GM18517 (cell line): ENCODE measurements around the gene SFMBT2.

Experiments used
- ATAC-seq: cut with Tn5 transposase; IDR thresholded peaks from one replicate; pipeline ENCODE4 v1.9.1; 2021; ENCODE audit warnings: mild to moderate bottlenecking, moderate library complexity; ENCODE audit not compliant: unreplicated experiment

Gene SFMBT2

GRCh38 chr10:7275761-7276440 lies 134.9 kb downstream of the SFMBT2 start:
- ATAC-seq = no peak

GRCh38 chr10:7274293-7274692 lies 136.5 kb downstream of the SFMBT2 start:
- ATAC-seq = no peak

DNA sequence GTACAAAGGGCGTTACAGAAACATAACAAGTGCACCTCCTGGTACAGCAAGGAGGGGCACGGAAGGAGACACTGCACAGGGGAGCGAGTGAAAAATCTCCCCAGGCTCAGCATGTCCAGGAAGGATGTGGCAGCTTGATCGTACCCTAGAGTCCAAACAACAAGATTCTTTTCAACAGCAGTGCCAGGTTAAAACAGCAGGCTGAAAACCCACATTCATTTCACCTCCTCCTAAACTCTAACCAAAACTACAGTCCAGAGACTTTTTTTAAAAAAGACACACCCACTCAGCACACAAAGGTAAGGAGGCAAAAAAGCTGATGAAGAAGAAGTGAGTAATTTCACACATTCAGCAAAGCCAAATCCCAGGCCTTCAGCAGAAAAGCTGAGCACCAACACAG lies 138.8 kb downstream of the SFMBT2 start:
- no peak for ATAC-seq

DNA sequence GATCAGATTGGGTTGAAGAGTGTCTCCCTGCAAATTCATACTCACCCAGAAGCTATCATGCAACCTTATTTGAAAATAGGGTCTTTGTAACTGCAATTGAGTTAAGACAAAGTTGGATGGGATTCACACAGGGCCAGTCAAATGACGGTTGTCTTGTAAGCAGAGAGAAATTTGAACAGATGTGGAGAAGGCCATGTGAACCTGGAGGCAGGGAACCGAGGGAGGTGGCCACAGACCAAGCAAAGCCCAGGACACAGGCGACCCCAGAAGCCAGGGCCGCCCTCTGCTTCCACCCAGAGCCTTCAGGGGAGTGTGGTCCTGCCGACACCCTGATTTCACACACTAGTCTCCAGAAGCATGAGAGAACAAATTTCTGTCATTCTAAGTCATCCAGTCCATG lies 140.8 kb downstream of the SFMBT2 start:
- ATAC-seq = no peak

DNA sequence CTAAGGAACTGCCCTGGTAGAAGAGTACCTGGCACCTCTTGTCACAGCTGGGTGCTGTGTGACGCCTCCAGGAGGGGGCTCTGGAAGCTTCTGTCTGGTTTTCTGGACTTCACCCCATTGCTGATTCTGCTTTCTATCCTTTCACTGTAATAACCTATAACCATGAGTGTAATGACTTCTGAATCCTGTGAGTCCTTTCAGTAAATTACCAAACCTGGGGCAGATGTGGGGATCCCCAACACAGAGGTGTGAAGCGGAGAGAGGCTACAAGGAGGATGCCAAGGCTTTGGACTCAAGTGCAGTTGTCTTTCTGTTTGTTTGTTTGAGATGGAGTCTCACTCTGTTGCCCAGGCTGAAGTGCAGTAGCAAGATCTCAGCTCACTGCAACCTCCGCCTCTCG lies 143.7 kb downstream of the SFMBT2 start:
- no peak for ATAC-seq

GRCh38 chr10:7265396-7266123 lies 145.3 kb downstream of the SFMBT2 start:
- ATAC-seq = no peak

DNA sequence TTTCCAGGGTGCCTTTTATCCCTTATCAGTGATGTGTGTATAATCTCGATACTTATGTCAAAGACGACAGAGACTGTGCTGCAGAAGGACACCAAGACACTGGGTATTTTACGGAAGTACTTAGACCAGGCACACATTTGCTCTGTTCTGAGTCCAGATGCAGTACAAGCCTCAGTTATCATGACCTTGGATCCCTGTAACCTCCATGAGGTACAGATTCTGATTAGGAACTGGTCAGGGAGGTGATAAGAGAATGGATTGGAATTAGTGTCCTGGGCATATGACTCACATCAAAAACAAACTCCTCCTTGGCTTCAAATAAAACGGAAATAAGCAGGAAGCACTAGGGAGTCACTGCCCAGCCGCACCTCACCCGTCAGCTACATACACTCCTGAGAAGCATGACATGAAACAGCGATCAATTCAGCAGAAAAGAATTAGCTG lies 146.5 kb downstream of the SFMBT2 start:
- no peak for ATAC-seq

- ATAC-seq = no peak
Measured at GRCh38 chr10:7263616-7264015, 147.2 kb downstream of the SFMBT2 start.

- no peak for ATAC-seq
Measured at GRCh38 chr10:7261351-7261750, 149.5 kb downstream of the SFMBT2 start.

DNA sequence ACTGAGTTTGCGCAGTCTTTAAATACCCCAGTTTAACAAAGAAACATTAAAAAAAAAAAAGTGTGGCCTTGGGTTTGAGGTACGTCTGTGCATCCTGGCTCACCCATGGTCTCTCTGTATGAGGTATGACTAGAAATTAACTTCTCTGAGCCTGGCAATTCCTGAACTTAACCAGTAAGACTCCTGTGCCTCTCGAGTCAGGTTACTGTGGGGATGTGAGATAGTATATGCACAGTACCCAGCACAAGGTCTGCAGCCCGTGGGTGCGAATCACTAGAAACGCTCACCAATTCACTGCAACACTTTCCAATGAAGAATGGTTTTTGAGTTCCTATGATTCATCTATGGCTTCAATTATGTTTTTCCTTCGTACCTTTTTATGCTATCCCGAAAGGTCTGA lies 149.9 kb downstream of the SFMBT2 start:
- no peak for ATAC-seq

GRCh38 chr10:7260412-7260900 lies 150.4 kb downstream of the SFMBT2 start:
- peak; percentile 84 for ATAC-seq

DNA sequence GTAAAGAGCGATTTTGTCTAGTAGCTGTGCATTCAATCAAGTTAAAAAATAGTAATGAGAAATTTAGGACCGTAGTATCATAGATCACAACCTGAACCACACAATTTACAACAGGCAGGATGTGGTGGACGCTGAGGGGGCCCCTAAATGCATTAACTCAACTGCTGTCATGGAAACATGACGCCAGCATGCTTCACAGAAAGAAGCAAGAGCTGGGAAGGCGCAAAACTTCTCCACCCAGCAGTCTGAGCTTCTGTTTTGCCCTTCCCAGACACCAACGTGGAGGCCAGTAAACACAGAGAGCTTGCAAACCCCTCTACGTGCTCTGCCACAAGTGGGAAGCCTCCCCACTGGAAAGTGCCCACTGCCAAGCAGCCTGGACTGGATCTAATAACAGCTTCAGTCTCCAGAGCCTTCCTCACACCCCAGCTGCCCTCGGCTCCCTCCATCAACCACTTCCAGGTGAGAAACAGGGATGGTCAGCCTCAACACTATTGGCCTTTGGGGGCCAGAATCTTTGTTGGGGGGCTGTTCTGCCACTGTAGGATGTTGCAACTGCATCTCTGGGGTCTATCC lies 151.8 kb downstream of the SFMBT2 start:
- ATAC-seq = no peak

- ATAC-seq = no peak
Measured at GRCh38 chr10:7255517-7255916, 155.3 kb downstream of the SFMBT2 start.

DNA sequence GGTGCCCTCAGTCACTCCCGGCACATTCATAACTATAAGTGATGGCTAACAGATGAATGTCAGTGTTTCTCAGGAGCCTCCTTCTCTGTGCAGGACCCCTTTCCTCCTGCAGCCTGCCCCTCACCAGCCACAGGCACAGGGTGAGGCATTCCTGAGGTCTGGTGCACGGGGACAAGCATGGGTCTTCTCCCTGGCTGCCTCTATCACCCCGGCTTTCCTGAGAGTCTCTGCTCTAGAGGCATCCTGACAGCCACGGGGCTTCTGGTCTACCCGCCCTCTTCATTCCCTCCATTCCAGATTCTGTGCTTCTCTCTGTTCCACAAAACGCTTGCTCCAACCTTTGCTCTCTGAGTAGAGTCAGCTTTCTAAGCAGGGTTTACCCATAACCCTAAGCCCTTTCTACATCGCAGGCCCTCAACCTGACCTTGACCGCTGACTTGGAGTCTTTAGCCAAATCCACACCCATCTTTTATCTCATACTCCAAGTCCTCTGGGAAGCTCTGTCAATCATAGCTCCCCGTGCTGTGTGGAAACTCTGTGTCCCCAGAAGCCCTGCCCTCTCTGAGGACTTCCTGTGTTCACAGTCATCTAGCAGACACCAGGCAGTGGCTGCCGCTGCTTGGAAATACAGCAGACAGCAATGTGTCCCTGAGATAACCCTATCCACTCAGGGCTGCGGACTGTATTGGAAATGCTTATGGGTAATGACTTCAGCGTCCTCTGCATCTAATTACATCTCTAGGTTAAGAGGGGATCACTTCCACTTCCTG lies 159.0 kb downstream of the SFMBT2 start:
- ATAC-seq = no peak

- no peak for ATAC-seq
Measured at GRCh38 chr10:7250236-7250635, 160.6 kb downstream of the SFMBT2 start.

DNA sequence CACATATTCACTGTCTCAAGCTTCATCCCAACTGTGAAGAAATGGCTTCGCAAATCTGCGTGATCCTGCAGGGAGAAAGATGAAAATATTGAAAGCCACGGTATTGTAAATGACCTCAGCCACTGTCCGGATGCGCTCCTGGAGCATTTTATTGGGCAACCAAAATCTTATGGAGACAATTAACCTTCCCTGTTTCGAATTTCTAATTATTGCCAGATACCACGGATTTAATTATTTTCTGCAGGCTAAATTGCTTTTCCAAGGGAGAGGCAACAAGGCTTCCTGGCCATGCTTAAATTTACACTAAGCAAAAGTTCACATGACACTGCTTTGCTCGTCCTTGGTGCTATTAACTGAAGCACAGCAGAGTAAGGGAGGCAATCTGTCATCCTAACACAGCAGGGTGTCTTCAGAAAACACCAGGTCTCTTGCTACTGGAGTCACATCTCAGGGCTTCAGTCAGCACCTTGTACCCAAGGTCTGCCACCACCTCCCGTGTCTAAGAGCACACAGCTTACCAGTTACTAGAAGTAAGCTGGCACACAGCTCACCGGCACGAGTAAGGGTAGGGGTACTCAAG lies 162.2 kb downstream of the SFMBT2 start:
- no peak for ATAC-seq

GRCh38 chr10:7248148-7248547 lies 162.7 kb downstream of the SFMBT2 start:
- ATAC-seq = no peak

GRCh38 chr10:7245505-7245904 lies 165.3 kb downstream of the SFMBT2 start:
- ATAC-seq = no peak

- peak; percentile 79 for ATAC-seq
Measured at GRCh38 chr10:7243873-7244272, 167.0 kb downstream of the SFMBT2 start.

- ATAC-seq = no peak
Measured at GRCh38 chr10:7243139-7243538, 167.7 kb downstream of the SFMBT2 start.
